Liver (tissue), 9 donors: ENCODE measurements around the gene C1QTNF3. TPM values are rescaled to one million over a fixed set of nuclear protein-coding genes. Genes with fewer than 3 reads are reported as not detected.

Source experiments
- DNase-seq: peaks from one replicate; pipeline ENCODE4 v3.0.0-alpha.2; 2017; ENCODE audit warnings: low spot score
- H3K27ac ChIP-seq, 2 donors: one replicate each; pipeline ENCODE4 v1.7.0; 2013; ENCODE audit warnings: inconsistent platforms in 2 of 2, low read length in 2 of 2, control low read depth in 1 of 2, low read depth in 1 of 2, mild to moderate bottlenecking in 1 of 2
- H3K27me3 ChIP-seq, 4 donors: one replicate each; pipeline versions ENCODE4 v1.6.1 to v1.7.0; 2013; ENCODE audit warnings: low read length in 3 of 4, inconsistent platforms in 1 of 4, mild to moderate bottlenecking in 1 of 4, moderate library complexity in 1 of 4; ENCODE audit not compliant: control insufficient read depth in 4 of 4, insufficient read depth in 4 of 4
- H3K36me3 ChIP-seq, 4 donors: one replicate each; pipeline versions ENCODE4 v1.6.1 to v1.7.0; 2013; ENCODE audit warnings: low read length in 3 of 4, mild to moderate bottlenecking in 3 of 4, low read depth in 1 of 4, moderate library complexity in 1 of 4; ENCODE audit not compliant: control insufficient read depth in 4 of 4, insufficient read depth in 3 of 4
- H3K4me1 ChIP-seq, 4 donors: one replicate each; pipeline versions ENCODE4 v1.6.1 to v1.7.0; 2013; ENCODE audit warnings: low read length in 3 of 4, mild to moderate bottlenecking in 3 of 4, moderate library complexity in 1 of 4; ENCODE audit not compliant: control insufficient read depth in 4 of 4, insufficient read depth in 4 of 4
- H3K4me3 ChIP-seq, 3 donors: one replicate each; pipeline versions ENCODE4 v1.6.1 to v1.7.0; 2013; ENCODE audit warnings: low read length in 3 of 3, control low read depth in 1 of 3, low read depth in 1 of 3, mild to moderate bottlenecking in 1 of 3
- H3K9ac ChIP-seq, 2 donors: one replicate each; pipeline ENCODE4 v1.7.0; 2013; ENCODE audit warnings: low read length in 2 of 2, mild to moderate bottlenecking in 2 of 2, moderate library complexity in 2 of 2, control low read depth in 1 of 2, low read depth in 1 of 2
- H3K9me3 ChIP-seq, 4 donors: one replicate each; pipeline versions ENCODE4 v1.6.1 to v1.7.0; 2013; ENCODE audit warnings: low read length in 3 of 4; ENCODE audit not compliant: control insufficient read depth in 4 of 4
- ATF3 ChIP-seq: IDR thresholded peaks from 2 replicates; pipeline ENCODE4 v1.6.1; 2016; ENCODE audit warnings: antibody characterized with exemption
- CTCF ChIP-seq: fragments of 150-350 bp; IDR thresholded peaks from 2 replicates; pipeline ENCODE4 v1.5.1; 2017; ENCODE audit warnings: improper control_type of control experiment, low read depth, low read length; ENCODE audit not compliant: missing input control
- EGR1 ChIP-seq, 2 donors: IDR thresholded peaks; 2 replicates each; pipeline ENCODE4 v1.6.1; 2016 to 2018; ENCODE audit warnings: antibody characterized with exemption in 2 of 2, low read depth in 2 of 2
- FOXA1 ChIP-seq: IDR thresholded peaks from 2 replicates; pipeline ENCODE4 v1.6.1; 2016; ENCODE audit warnings: antibody characterized with exemption
- FOXA2 ChIP-seq: IDR thresholded peaks from 2 replicates; pipeline ENCODE4 v1.6.1; 2016; ENCODE audit warnings: antibody characterized with exemption
- HNF4A ChIP-seq, 2 donors: conservative IDR thresholded peaks; 2 replicates each; pipeline ENCODE4 v1.6.1; 2016; ENCODE audit warnings: antibody characterized with exemption in 2 of 2, mild to moderate bottlenecking in 2 of 2
- HNF4G ChIP-seq: IDR thresholded peaks from 2 replicates; pipeline ENCODE4 v1.6.1; 2016; ENCODE audit warnings: antibody characterized with exemption
- MAX ChIP-seq: IDR thresholded peaks from 2 replicates; pipeline ENCODE4 v1.6.1; 2016; ENCODE audit warnings: antibody characterized with exemption
- NR2F2 ChIP-seq: IDR thresholded peaks from 2 replicates; pipeline ENCODE4 v1.6.1; 2016; ENCODE audit warnings: antibody characterized with exemption
- RAD21 ChIP-seq, 2 donors: IDR thresholded peaks; 2 replicates each; pipeline ENCODE4 v1.6.1; 2016; ENCODE audit warnings: antibody characterized with exemption in 2 of 2, mild to moderate bottlenecking in 2 of 2
- REST ChIP-seq: IDR thresholded peaks from 2 replicates; pipeline ENCODE4 v1.6.1; 2016; ENCODE audit warnings: antibody characterized with exemption, mild to moderate bottlenecking
- RXRA ChIP-seq, 2 donors: IDR thresholded peaks; 2 replicates each; pipeline ENCODE4 v1.6.1; 2017 to 2018; ENCODE audit warnings: antibody characterized with exemption in 2 of 2, mild to moderate bottlenecking in 1 of 2
- SP1 ChIP-seq: IDR thresholded peaks from 2 replicates; pipeline ENCODE4 v1.6.1; 2018; ENCODE audit warnings: antibody characterized with exemption, mild to moderate bottlenecking
- TAF1 ChIP-seq: conservative IDR thresholded peaks from 2 replicates; pipeline ENCODE4 v1.6.1; 2016; ENCODE audit warnings: antibody characterized with exemption, mild to moderate bottlenecking
- YY1 ChIP-seq: IDR thresholded peaks from 2 replicates; pipeline ENCODE4 v1.6.1; 2016; ENCODE audit warnings: antibody characterized with exemption, mild to moderate bottlenecking
- ZBTB33 ChIP-seq: IDR thresholded peaks from 2 replicates; pipeline ENCODE4 v1.6.1; 2016; ENCODE audit warnings: antibody characterized with exemption
- WGBS: extraction: QIAGEN DNeasy Blood & Tissue Kit; methylation state at CpG from one replicate; pipeline ENCODE4 v1.1.7; 2013; 5-methylcytosine and 5-hydroxymethylcytosine counted together
- polyA plus RNA-seq, 2 donors: library from polyadenylated mRNA; stranded (reverse) in 1 of 2; unstranded in 1 of 2; fragments of 200-250 nt in 1 of 2; fragments of >200 nt in 1 of 2; fragmentation: Nextera tagmentation in 1 of 2; extraction: Ambion mirVana in 1 of 2; gene quantifications; one replicate each; pipeline versions ENCODE4 v1.2.1 to v1.2.3, GENCODE V29; 2013 to 2015
- total RNA-seq, 2 donors: library from RNA; depleted of rRNA; stranded (reverse); fragments of >200 nt; gene quantifications; one replicate each; pipeline ENCODE4 v1.2.3, GENCODE V29; 2014
- donor health status: healthy.
- donor health status: healthy.
- donor health status: healthy.
- donor health status: healthy.
- donor health status: healthy.

The C1QTNF3 gene
- total and polyA plus RNA-seq, 4 donors = 0.81 to 6.2 (median 2.5) TPM

- TF ChIP-seq MAX (no peak), CTCF (no peak), ZBTB33 (no peak), FOXA2 (no peak), HNF4G (no peak), TAF1 (no peak), EGR1 (IDR thresholded peaks at IDR 0.05; ENCODE audit: low read depth in 2 of 2) (no peak), HNF4A (conservative IDR thresholded peaks at IDR 0.05) (no peak), RXRA (IDR thresholded peaks at IDR 0.05) (no peak), FOXA1 (no peak), RAD21 (IDR thresholded peaks at IDR 0.05) (no peak)
- no peak overlapping the region for H3K9ac ChIP-seq
- peaks cover 0 to 1% (median 0%) of the 10 kb centered on the region in 4 donors for H3K36me3 ChIP-seq
- H3K9me3 ChIP-seq = no peaks in the 10 kb centered on the region
- peaks cover 0 to 16% (median 3%) of the 10 kb centered on the region in 4 donors for H3K4me1 ChIP-seq
- no peak overlapping the region for H3K27ac ChIP-seq
- H3K4me3 ChIP-seq = no peak overlapping the region
- no peaks in the 10 kb centered on the region for H3K27me3 ChIP-seq
- no peak for DNase-seq
Measured at GRCh38 chr5:34045996-34046395, 3.0 kb upstream of the C1QTNF3 start.

- no peak overlapping the region for H3K9ac ChIP-seq
- H3K4me1 ChIP-seq = peaks cover 2 to 16% (median 3%) of the 10 kb centered on the region in 4 donors
- H3K36me3 ChIP-seq = no peaks in the 10 kb centered on the region
- H3K4me3 ChIP-seq = no peak overlapping the region
- 93% methylated on average over 3 of the region's 3 CpGs for WGBS
- TF ChIP-seq SP1 (no peak), TAF1 (no peak), ATF3 (no peak), FOXA2 (no peak), FOXA1 (no peak), NR2F2 (no peak), HNF4A (conservative IDR thresholded peaks at IDR 0.05) (no peak), CTCF (no peak), MAX (no peak), REST (no peak), YY1 (no peak), RAD21 (IDR thresholded peaks at IDR 0.05) (no peak), EGR1 (IDR thresholded peaks at IDR 0.05; ENCODE audit: low read depth in 2 of 2) (no peak), ZBTB33 (no peak)
- DNase-seq = no peak
- no peaks in the 10 kb centered on the region for H3K27me3 ChIP-seq
- H3K27ac ChIP-seq = no peak overlapping the region
- no peaks in the 10 kb centered on the region for H3K9me3 ChIP-seq
Measured at GRCh38 chr5:34045023-34045422, 2.0 kb upstream of the C1QTNF3 start.
